Activated CD8-positive, alpha-beta T cell treated with anti-CD3 and anti-CD28 coated beads for 36 hours (primary cell): ENCODE data around the gene TESPA1. TPM values are rescaled to one million over a fixed set of nuclear protein-coding genes. Genes with fewer than 3 reads are reported as not detected.

Experiments
- ATAC-seq: fragments of 200-7000 bp; cut with Tn5 transposase; one replicate; pipeline ENCODE4 v1.10.0; 2021; ENCODE audit warnings: mild to moderate bottlenecking, moderate library complexity
- CTCF ChIA-PET: fragments of 350-600 bp; sonication (Branson Sonifier 250); formaldehyde crosslinking; loops from one replicate; lab custom pipeline; 2021; ENCODE audit warnings: antibody characterized with exemption; lab: Charles Lee
- POLR2A ChIA-PET: fragments of 350-600 bp; sonication (Branson Sonifier 250); formaldehyde crosslinking; loops from one replicate; lab custom pipeline; 2021; ENCODE audit warnings: antibody characterized with exemption; lab: Charles Lee
- DNase-seq: peaks from one replicate; pipeline ENCODE4 v3.0.0-alpha.2; 2020
- H3K27ac Mint-ChIP-seq: one replicate; pipeline ENCODE4 v1.8.0; 2021; ENCODE audit warnings: mild to moderate bottlenecking, mixed read lengths
- H3K27me3 Mint-ChIP-seq: one replicate; pipeline ENCODE4 v1.8.0; 2021; ENCODE audit warnings: mixed read lengths
- H3K36me3 Mint-ChIP-seq: one replicate; pipeline ENCODE4 v1.8.0; 2021; ENCODE audit warnings: low read depth, mixed read lengths
- H3K4me1 Mint-ChIP-seq: one replicate; pipeline ENCODE4 v1.8.0; 2021; ENCODE audit warnings: low read depth, mixed read lengths
- H3K4me3 Mint-ChIP-seq: one replicate; pipeline ENCODE4 v1.8.0; 2021; ENCODE audit warnings: mild to moderate bottlenecking, moderate library complexity, mixed read lengths
- H3K9me3 Mint-ChIP-seq: one replicate; pipeline ENCODE4 v1.8.0; 2021; ENCODE audit warnings: mixed read lengths
- intact Hi-C: fragments of 100-400 bp; cut with micrococcal nuclease; formaldehyde crosslinking; loops from one replicate; pipeline ENCODE4 v1.10.0; 2022
- total RNA-seq, 2 experiments: library from RNA; stranded (reverse); gene quantifications; one replicate each; pipeline ENCODE4 v1.2.3, GENCODE V29; 2021
- TF ChIP-seq, protein P1 (sequence below): fragments of 200-600 bp; IDR thresholded peaks from one replicate; pipeline ENCODE4 v1.8.0; 2022; ENCODE audit warnings: antibody characterized with exemption, mild to moderate bottlenecking

The TESPA1 gene
- total RNA-seq, 2 experiments from 2014 or later: 107 to 112 TPM

DNA sequence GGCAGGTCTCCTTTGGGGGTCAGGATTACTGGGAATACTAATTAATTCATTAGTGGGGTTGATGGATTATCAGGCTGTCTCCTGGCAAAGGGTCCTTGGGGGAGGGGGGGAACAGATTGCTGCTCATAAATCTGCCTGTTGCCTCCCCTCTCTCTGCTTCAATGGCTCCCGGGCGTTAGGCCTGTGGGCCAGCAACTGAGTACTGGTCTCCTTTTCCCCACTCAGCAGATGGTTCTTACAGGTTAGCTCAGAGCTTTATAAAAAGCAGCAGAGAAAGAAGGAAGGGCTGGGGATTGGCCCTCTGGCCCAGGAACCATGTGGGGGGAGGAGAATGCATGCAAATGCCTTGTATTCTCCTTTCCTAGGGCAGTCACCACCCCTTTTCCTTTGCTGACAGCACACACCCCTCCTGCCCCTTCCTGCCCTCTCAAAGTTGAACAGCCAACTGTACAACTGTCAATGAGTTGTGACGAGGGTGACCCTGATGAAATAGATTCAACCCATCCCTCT is 32.9 kb upstream of the TESPA1 start:
- CTCF ChIA-PET: interaction anchor here (2.3 kb wide), 1 partner anchor 24 kb away, joined by 8 read pairs; no protein-coding TSS in a partner anchor
- DNase-seq: no peak
- POLR2A ChIA-PET: no interaction called here
- ATAC-seq: no peak
- peaks cover 7% of the 10 kb centered on the region for H3K4me1 Mint-ChIP-seq
- H3K9me3 Mint-ChIP-seq: peaks cover 6% of the 10 kb centered on the region
- no peak overlapping the region for H3K27ac Mint-ChIP-seq
- peaks cover 25% of the 10 kb centered on the region for H3K27me3 Mint-ChIP-seq
- no peak overlapping the region for H3K4me3 Mint-ChIP-seq
- H3K36me3 Mint-ChIP-seq: peaks cover 2% of the 10 kb centered on the region
- TF ChIP-seq, protein P1, sequence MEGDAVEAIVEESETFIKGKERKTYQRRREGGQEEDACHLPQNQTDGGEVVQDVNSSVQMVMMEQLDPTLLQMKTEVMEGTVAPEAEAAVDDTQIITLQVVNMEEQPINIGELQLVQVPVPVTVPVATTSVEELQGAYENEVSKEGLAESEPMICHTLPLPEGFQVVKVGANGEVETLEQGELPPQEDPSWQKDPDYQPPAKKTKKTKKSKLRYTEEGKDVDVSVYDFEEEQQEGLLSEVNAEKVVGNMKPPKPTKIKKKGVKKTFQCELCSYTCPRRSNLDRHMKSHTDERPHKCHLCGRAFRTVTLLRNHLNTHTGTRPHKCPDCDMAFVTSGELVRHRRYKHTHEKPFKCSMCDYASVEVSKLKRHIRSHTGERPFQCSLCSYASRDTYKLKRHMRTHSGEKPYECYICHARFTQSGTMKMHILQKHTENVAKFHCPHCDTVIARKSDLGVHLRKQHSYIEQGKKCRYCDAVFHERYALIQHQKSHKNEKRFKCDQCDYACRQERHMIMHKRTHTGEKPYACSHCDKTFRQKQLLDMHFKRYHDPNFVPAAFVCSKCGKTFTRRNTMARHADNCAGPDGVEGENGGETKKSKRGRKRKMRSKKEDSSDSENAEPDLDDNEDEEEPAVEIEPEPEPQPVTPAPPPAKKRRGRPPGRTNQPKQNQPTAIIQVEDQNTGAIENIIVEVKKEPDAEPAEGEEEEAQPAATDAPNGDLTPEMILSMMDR: no peak
- intact Hi-C loops: no loop called here

- Mint-ChIP-seq H3K27ac (no peak overlapping the region), H3K4me1 (peaks cover 2% of the 10 kb centered on the region), H3K36me3 (peaks cover 15% of the 10 kb centered on the region), H3K27me3 (no peaks in the 10 kb centered on the region), H3K4me3 (no peak overlapping the region), H3K9me3 (peaks cover 12% of the 10 kb centered on the region)
- DNase-seq (no peak), ATAC-seq (no peak)
- intact Hi-C loops: no loop called here
- CTCF ChIA-PET: interaction anchor here (0.8 to 1.7 kb wide), 4 partner anchors 16 to 63 kb away, joined by 3 to 12 read pairs (median 3); no protein-coding TSS in a partner anchor
- POLR2A ChIA-PET: interaction anchor here (0.6 kb wide), 1 partner anchor 116 kb away, joined by 4 read pairs; no protein-coding TSS in a partner anchor
- TF ChIP-seq, protein P1: no peak
Observed at GRCh38 chr12:55008944-55009585, 24.5 kb upstream of the TESPA1 start.

GRCh38 chr12:55002355-55002754 is 17.8 kb upstream of the TESPA1 start:
- CTCF ChIA-PET: interaction anchor here (2.2 to 17.7 kb wide), 2 partner anchors 9 to 66 kb away, joined by 19 to 707 read pairs; no protein-coding TSS in a partner anchor
- H3K36me3 Mint-ChIP-seq: peaks cover 17% of the 10 kb centered on the region
- intact Hi-C loops: no loop called here
- POLR2A ChIA-PET: no interaction called here
- H3K27me3 Mint-ChIP-seq: no peaks in the 10 kb centered on the region
- H3K9me3 Mint-ChIP-seq: peaks cover 4% of the 10 kb centered on the region
- H3K27ac Mint-ChIP-seq: no peak overlapping the region
- DNase-seq: no peak
- TF ChIP-seq, protein P1: no peak
- peaks cover 9% of the 10 kb centered on the region for H3K4me1 Mint-ChIP-seq
- ATAC-seq: no peak
- H3K4me3 Mint-ChIP-seq: no peak overlapping the region

- POLR2A ChIA-PET: no interaction called here
- Mint-ChIP-seq H3K9me3 (no peaks in the 10 kb centered on the region), H3K4me1 (peaks cover 8% of the 10 kb centered on the region), H3K36me3 (peaks cover 12% of the 10 kb centered on the region), H3K27me3 (no peaks in the 10 kb centered on the region), H3K4me3 (no peak overlapping the region), H3K27ac (peak overlapping the region; percentile 7)
- intact Hi-C loops: no loop called here
- ATAC-seq (no peak), DNase-seq (no peak)
- TF ChIP-seq, protein P1: no peak
- CTCF ChIA-PET: interaction anchor here (0.9 to 17.7 kb wide), 4 partner anchors 8 to 321 kb away, joined by 3 to 707 read pairs (median 6); no protein-coding TSS in a partner anchor
Observed at GRCh38 chr12:55001198-55001868, 16.8 kb upstream of the TESPA1 start.
